BJ (cell line): Measurements from ENCODE around the gene PCED1B. TPM values are rescaled to one million over a fixed set of nuclear protein-coding genes. Genes with fewer than 3 reads are reported as not detected.
A peak's percentile ranks its signal among the peaks of the same experiment; 100 is the strongest.

Experiments used
- CTCF ChIA-PET: fragments of 350-600 bp; formaldehyde crosslinking; extraction: SDS; loops from one replicate; lab custom pipeline; 2021; ENCODE audit warnings: antibody characterized with exemption, inconsistent platforms; lab: Yijun Ruan, JAX
- POLR2A ChIA-PET: fragments of 300-600 bp; sonication (Branson Sonifier 250); formaldehyde crosslinking; extraction: SDS; loops from one replicate; lab custom pipeline; 2021; ENCODE audit warnings: antibody characterized with exemption; lab: Charles Lee
- DNase-seq: peaks from one replicate; pipeline ENCODE4 v3.0.0-alpha.2; 2011; ENCODE audit warnings: low read depth
- H3K27me3 ChIP-seq: 2 replicates; pipeline ENCODE4 v1.6.0; 2011; ENCODE audit warnings: low read length; ENCODE audit not compliant: control insufficient read depth, insufficient read depth
- H3K36me3 ChIP-seq: 2 replicates; pipeline ENCODE4 v1.5.1; 2011; ENCODE audit warnings: low read length; ENCODE audit not compliant: control insufficient read depth, insufficient read depth
- H3K4me3 ChIP-seq: 2 replicates; pipeline ENCODE4 v1.5.1; 2011; ENCODE audit warnings: low read depth, mild to moderate bottlenecking, control low read depth, low read length
- CTCF ChIP-seq: IDR thresholded peaks from 2 replicates; pipeline ENCODE4 v1.5.1; 2011; ENCODE audit warnings: low read depth, mild to moderate bottlenecking, control low read depth, inconsistent platforms, low read length, moderate library complexity; ENCODE audit not compliant: insufficient read depth
- polyA plus RNA-seq: library from polyadenylated mRNA; depleted of rRNA; stranded (reverse); fragments of >200 nt; gene quantifications from 2 replicates; pipeline ENCODE4 v1.2.3, GENCODE V29; 2011

The PCED1B gene
- polyA plus RNA-seq, 1 experiment: 7.8 TPM

- POLR2A ChIA-PET: interaction anchor here (0.7 kb wide), 1 partner anchor 11 kb away, joined by 3 read pairs; no protein-coding TSS in a partner anchor
- H3K27me3 ChIP-seq: no peaks in the 10 kb centered on the region
- no peak for TF ChIP-seq CTCF
- peak; percentile 100 for DNase-seq
- no peak overlapping the region for H3K4me3 ChIP-seq
- CTCF ChIA-PET: interaction anchor here (1.3 kb wide), 2 partner anchors 24 to 294 kb away, joined by 3 to 4 read pairs; partner anchors contain the start of genes AMIGO2 and PCED1B
- H3K36me3 ChIP-seq: 0 out of 2 replicates have a peak, but pooled peaks cover 1% of the 10 kb centered on the region
Measured at GRCh38 chr12:47102845-47103651, 23.6 kb downstream of the PCED1B start.

- Histone ChIP-seq H3K4me3 (no peak overlapping the region), H3K27me3 (no peaks in the 10 kb centered on the region), H3K36me3 (0 out of 2 replicates have a peak, but pooled peaks cover 2% of the 10 kb centered on the region)
- TF ChIP-seq CTCF: no peak
- ChIA-PET CTCF (no interaction called here), POLR2A (no interaction called here)
- DNase-seq: no peak
Measured at GRCh38 chr12:47105914-47106674, 26.7 kb downstream of the PCED1B start.

- CTCF ChIA-PET: interaction anchor here (1.0 kb wide), 1 partner anchor 75 kb away, joined by 3 read pairs; no protein-coding TSS in a partner anchor
- TF ChIP-seq CTCF: no peak
- Histone ChIP-seq H3K4me3 (no peak overlapping the region), H3K27me3 (no peaks in the 10 kb centered on the region), H3K36me3 (0 out of 2 replicates have a peak, but pooled peaks cover 2% of the 10 kb centered on the region)
- POLR2A ChIA-PET: no interaction called here
- no peak for DNase-seq
Measured at GRCh38 chr12:47107446-47107845, 28.0 kb downstream of the PCED1B start.

- no peak for TF ChIP-seq CTCF
- 0 out of 2 replicates have a peak, but pooled peaks cover 2% of the 10 kb centered on the region for H3K36me3 ChIP-seq
- ChIA-PET POLR2A (no interaction called here), CTCF (interaction anchor here (1.0 kb wide), 1 partner anchor 75 kb away, joined by 3 read pairs; no protein-coding TSS in a partner anchor)
- DNase-seq: no peak
- H3K4me3 ChIP-seq: no peak overlapping the region
- no peaks in the 10 kb centered on the region for H3K27me3 ChIP-seq
Measured at GRCh38 chr12:47107926-47108325, 28.5 kb downstream of the PCED1B start.
